AG08395 (cell line): ENCODE results near the gene CERT1.

Source experiments
- DNase-seq: peaks from one replicate; pipeline ENCODE4 v3.0.0; 2012; ENCODE audit warnings: mixed read lengths, low spot score

The CERT1 gene

DNA sequence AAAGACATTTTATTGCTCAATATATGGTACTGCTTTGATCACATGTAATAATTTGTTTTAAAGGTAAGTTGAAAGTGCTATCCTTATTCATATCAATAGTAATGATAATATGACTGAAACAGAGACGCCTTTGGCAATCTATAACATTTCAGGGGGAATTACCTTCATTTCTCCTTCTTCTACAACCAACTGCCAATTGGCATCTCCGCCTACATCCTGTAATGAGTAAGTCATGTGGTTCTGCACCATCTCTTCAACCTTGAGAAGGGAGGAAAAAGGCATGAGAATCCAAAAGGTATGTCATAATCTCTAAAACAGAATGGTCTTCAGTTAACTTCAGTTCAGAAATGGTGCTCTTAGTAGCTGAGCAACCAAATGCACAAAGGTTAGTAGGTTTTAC, 122.0 kb downstream of the CERT1 start:
- DNase-seq = no peak

GRCh38 chr5:75387806-75388205, 123.6 kb downstream of the CERT1 start:
- DNase-seq = no peak

- DNase-seq = no peak
Observed at GRCh38 chr5:75384218-75384617, 127.2 kb downstream of the CERT1 start.

GRCh38 chr5:75381456-75381855, 130.0 kb downstream of the CERT1 start:
- no peak for DNase-seq

DNA sequence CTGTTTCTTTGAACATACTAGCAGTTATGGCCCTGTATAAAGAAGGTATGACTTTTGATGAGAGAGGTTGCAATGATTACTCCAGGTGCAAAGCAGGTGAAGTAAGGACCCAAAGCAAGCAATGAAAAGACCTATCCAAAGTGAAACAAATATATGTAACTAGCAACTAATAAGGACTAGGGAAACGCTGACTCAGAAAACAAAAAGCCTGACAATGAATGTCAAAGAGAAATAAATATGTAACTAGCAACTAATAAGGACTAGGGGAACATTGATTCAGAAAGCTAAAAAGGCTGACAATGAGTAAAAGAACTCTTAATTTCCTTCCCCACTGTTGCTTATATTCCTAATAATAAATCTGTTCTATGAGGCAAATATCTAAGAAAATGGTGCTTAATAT, 131.3 kb downstream of the CERT1 start:
- no peak for DNase-seq

DNA sequence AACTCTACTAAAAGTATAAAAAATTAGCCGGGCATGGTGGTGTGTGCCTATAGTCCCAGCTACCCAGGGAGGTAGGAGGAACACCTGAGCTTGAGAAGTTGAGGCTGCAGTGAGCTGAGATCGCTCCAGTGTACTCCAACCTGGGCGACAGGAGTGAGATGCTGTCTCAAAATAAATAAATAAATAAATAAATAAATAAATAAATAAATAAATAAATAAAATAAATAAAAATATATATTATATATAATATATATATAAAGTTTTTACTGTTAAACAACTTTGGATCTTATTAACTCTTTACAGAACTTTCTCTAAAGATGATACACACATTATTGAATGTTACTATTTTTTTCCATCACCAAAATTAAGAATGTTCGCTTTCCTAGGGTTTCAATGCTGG, 136.0 kb downstream of the CERT1 start:
- DNase-seq = no peak

- DNase-seq = no peak
Observed at GRCh38 chr5:75374394-75374814, 137.0 kb downstream of the CERT1 start.

DNA sequence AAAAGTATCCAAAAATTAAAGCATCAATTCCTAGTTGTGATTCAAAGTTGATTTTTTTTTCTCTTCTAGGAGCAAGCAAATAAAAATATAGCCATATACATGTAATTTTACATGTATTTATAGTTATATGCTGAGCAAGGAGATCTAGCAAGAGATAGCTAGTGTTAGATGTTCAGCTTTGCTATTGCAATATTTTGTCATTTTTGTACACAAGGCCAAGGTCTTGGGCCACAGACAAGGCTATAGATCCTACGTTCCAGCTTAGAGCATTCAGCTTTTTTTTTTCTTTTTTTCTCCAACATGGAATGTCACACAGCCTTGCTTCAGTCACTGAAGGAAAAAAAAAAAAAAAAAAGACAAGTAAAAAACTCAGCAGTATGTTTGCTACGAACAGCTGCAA, 137.6 kb downstream of the CERT1 start:
- no peak for DNase-seq

DNA sequence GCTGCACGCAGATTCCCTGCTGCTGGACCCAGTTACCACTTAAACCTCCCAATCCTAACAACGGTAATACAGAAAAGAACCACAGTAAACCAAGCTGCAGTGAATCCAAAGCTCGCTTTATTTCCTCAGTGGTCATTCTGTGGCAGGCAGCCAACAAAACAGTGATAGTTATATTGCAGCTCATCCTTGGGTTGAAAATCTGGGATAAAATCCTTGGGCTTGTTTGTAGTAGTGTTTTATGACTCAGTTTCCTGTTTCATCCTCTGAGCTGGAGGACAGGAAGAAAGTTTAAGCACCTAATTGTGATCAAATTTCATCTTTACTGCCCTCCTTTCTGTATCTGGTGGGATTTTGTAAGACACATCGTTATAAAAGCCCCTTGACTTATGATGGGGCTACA, 143.0 kb downstream of the CERT1 start:
- DNase-seq = no peak

GRCh38 chr5:75367401-75367800, 144.0 kb downstream of the CERT1 start:
- DNase-seq = peak; percentile 21

GRCh38 chr5:75366787-75367186, 144.6 kb downstream of the CERT1 start:
- DNase-seq = no peak

DNA sequence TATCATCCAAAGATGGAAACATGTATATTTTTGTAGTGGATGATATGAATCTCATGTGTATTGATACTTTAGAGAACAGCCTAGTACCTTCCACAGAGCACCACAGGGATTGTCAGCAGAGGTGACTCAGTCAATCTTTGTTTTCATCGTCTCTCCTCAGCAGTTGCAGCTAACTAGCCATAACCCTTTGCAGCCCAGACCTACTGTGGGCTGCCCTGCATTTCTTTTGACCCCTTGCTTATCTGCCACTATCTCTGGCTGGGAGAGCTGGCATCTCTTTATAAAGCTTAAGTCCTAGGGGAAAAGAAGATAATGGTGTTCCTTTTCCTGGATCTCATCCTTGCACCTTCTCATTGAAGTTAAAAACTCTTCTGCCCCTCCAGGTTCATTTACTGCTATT, 145.7 kb downstream of the CERT1 start:
- no peak for DNase-seq

GRCh38 chr5:75364571-75365280, 146.7 kb downstream of the CERT1 start:
- no peak for DNase-seq

- no peak for DNase-seq
Observed at GRCh38 chr5:75363726-75364495, 147.5 kb downstream of the CERT1 start.

DNA sequence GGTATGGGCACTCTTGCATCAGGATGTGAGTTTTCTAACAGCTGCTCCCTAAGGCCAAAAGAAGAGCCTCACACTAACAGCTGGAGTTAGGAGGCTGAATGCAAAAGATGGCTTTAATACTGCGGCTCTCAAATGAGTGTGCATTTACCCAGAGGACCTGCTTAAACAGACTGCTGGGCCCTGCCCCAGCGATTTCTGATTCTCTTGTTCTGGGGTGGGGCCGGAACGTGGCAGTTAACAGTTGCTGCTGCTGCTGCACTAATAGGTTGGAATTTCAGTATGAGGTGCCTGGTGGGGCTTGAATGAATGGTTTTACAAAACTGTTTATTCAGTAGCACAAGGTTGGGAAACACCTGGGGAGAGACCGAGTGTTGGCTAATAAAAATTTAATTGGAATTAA, 148.3 kb downstream of the CERT1 start:
- no peak for DNase-seq

DNA sequence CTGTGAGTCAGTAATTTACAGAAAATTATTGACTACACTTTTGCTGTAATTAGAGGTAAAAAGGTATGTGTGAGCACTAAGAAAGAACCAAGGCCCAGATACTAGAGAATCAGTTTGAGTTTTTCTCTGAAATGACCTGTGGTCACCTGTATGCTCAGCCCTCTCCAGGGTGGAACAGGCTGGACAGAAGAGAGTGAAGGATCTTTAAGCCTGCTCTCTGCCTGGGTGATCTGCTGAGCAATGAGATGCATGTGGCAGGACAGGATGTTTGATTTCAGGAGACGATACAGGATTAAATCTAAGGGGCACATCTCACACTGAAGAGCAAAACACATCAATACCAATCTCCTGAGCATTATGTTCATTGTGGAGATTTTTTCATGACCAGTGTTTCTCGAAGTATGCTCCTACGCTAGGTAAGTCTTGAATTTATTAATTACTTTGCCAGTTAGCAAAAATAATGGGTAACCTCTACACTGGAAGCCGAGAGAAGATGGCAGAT, 148.9 kb downstream of the CERT1 start:
- no peak for DNase-seq

DNA sequence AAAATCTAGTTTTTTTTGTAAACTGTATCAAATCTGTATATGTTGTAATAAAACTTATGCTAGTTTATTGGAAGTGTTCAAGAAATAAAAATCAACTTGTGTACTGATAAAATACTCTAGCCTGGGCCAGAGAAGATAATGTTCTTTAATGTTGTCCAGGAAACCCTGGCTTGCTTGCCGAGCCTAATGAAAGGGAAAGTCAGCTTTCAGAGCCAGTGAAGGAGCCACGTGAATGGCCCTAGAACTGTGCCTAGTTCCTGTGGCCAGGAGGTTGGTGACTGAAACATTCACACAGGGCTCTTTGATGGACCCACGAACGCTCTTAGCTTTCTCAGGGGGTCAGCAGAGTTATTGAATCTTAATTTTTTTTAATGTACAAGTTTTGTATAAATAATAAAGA, 150.1 kb downstream of the CERT1 start:
- DNase-seq = no peak

- DNase-seq = no peak
Observed at GRCh38 chr5:75358117-75358516, 153.3 kb downstream of the CERT1 start.

GRCh38 chr5:75356719-75357118, 154.7 kb downstream of the CERT1 start:
- no peak for DNase-seq

GRCh38 chr5:75355236-75355635, 156.2 kb downstream of the CERT1 start:
- no peak for DNase-seq

- DNase-seq = no peak
Observed at GRCh38 chr5:75351139-75351926, 160.1 kb downstream of the CERT1 start.

- no peak for DNase-seq
Observed at GRCh38 chr5:75349663-75350062, 161.8 kb downstream of the CERT1 start.

GRCh38 chr5:75348241-75348640, 163.2 kb downstream of the CERT1 start:
- DNase-seq = no peak
